ENCODE measurements around the gene ZFPM1. TPM values are rescaled to one million over a fixed set of nuclear protein-coding genes. Genes with fewer than 3 reads are reported as not detected.

Gene ZFPM1
- total and polyA plus RNA-seq, 2 of the 8 experiments (the other 6 are each of a cell fraction or from before 2014, with no cell fraction given): 0.74 to 4.8 TPM

DNA sequence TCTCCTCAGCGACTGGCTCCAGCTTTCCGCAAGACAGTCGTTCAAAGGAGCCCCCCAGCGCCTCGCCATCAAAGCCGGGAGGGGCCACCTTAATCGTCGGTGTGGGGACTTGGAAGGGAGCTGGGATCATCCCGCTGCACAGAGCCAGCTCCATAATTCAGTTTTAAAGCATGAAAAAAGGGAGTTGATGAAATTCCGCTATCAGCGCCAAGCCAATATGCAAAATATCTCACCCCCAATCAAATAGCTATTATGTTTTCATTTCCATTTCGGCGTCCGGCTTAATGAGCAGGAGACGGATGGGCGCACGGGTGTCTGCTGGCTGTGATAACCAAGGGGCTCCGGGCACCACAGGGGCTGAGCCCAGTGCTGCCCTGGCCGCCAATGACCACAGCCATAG is 27.7 kb downstream of the ZFPM1 start (continued):
- no peak for TF ChIP-seq SIN3A (conservative IDR thresholded peaks at IDR 0.05 in 1 of 2, IDR thresholded peaks at IDR 0.05 in 1 of 2; ENCODE audit: low read depth in 1 of 2, low read length in 2 of 2)
- no peak for TF ChIP-seq CHD1 (IDR thresholded peaks at IDR 0.05; ENCODE audit: low read depth, low read length)
- TF ChIP-seq ASH2L (IDR thresholded peaks at IDR 0.05; ENCODE audit: low read length): no peak
- TF ChIP-seq BACH1 (IDR thresholded peaks at IDR 0.05; ENCODE audit: low read length): no peak
- no peak for TF ChIP-seq SAP30 (IDR thresholded peaks at IDR 0.05; ENCODE audit: insufficient read depth, insufficient replicate concordance, low read length)
- TF ChIP-seq GABPA (IDR thresholded peaks at IDR 0.05; ENCODE audit: borderline replicate concordance, insufficient read depth, low read length): no peak
